Measurements from ENCODE around the gene ZNF683.

DNA sequence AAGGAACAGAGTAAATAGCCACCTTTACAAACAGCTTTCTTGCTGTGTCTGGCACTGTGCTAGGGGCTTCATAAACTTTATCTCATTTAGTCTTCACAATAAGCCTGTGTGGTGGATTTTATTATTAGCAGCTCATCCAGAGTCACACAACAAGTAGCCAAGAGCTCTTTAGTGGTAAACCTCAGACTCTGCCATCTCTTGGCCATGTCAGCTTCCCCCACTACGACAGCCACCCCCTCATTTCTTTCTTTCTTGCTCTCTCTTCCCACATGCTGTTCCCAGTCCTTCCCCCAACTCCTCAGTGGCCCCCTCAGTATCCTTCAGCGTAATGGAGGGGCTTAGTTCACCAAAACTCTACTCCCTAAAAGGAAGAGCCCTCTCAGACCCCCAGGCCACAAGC lies 1.2 kb upstream of the ZNF683 start:
- TF ChIP-seq, protein P1, sequence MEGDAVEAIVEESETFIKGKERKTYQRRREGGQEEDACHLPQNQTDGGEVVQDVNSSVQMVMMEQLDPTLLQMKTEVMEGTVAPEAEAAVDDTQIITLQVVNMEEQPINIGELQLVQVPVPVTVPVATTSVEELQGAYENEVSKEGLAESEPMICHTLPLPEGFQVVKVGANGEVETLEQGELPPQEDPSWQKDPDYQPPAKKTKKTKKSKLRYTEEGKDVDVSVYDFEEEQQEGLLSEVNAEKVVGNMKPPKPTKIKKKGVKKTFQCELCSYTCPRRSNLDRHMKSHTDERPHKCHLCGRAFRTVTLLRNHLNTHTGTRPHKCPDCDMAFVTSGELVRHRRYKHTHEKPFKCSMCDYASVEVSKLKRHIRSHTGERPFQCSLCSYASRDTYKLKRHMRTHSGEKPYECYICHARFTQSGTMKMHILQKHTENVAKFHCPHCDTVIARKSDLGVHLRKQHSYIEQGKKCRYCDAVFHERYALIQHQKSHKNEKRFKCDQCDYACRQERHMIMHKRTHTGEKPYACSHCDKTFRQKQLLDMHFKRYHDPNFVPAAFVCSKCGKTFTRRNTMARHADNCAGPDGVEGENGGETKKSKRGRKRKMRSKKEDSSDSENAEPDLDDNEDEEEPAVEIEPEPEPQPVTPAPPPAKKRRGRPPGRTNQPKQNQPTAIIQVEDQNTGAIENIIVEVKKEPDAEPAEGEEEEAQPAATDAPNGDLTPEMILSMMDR (conservative IDR thresholded peaks at IDR 0.05; ENCODE audit: low read depth, low read length), result no peak
- no peak for TF ChIP-seq EZH2 (IDR thresholded peaks at IDR 0.05; ENCODE audit: low read length, unreplicated experiment)
- no peak for TF ChIP-seq EZH2phosphoT487 (IDR thresholded peaks at IDR 0.05; ENCODE audit: borderline replicate concordance, low read length)

All from PC-3 (cell line).